Ovary (tissue), 9 donors: ENCODE data around the gene VAC14. TPM values are rescaled to one million over a fixed set of nuclear protein-coding genes. Genes with fewer than 3 reads are reported as not detected.

Experiments
- DNase-seq, 5 donors: peaks; one replicate each; pipeline ENCODE4 v3.0.0-alpha.2; 2019 to 2020
- H3K27ac ChIP-seq, 2 donors: fragments of 200-600 bp; one replicate each; pipeline versions ENCODE4 v1.5.1 to v1.8.0; 2019 to 2022
- H3K27me3 ChIP-seq: fragments of 200-600 bp; one replicate; pipeline ENCODE4 v1.8.0; 2022
- H3K36me3 ChIP-seq: fragments of 200-600 bp; sonication (generic); one replicate; pipeline ENCODE4 v1.5.1; 2019
- H3K4me1 ChIP-seq: one replicate; pipeline ENCODE4 v1.8.1; 2013; ENCODE audit warnings: mild to moderate bottlenecking, moderate library complexity; ENCODE audit not compliant: insufficient read depth
- H3K4me3 ChIP-seq: fragments of 200-600 bp; sonication (generic); one replicate; pipeline ENCODE4 v1.5.1; 2017
- H3K9me3 ChIP-seq, 2 donors: fragments of 200-600 bp in 1 of 2; sonication (generic) in 1 of 2; one replicate each; pipeline versions ENCODE4 v1.5.1 to v1.8.1; 2013 to 2019; ENCODE audit warnings: mild to moderate bottlenecking in 1 of 2, moderate library complexity in 1 of 2
- EP300 ChIP-seq: sonication (generic); formaldehyde crosslinking; IDR thresholded peaks from one replicate; pipeline ENCODE4 v1.6.1; 2017; ENCODE audit warnings: antibody characterized with exemption
- POLR2A ChIP-seq: fragments of 450-650 bp; IDR thresholded peaks from one replicate; pipeline ENCODE4 v1.6.1; 2017; ENCODE audit warnings: antibody characterized with exemption, mild to moderate bottlenecking, moderate library complexity
- WGBS, 3 donors: extraction: QIAGEN DNeasy Blood & Tissue Kit in 1 of 3; methylation state at CpG; one replicate each; pipeline versions ENCODE4 v1.1.5 to v1.1.7; 2013 to 2017; 5-methylcytosine and 5-hydroxymethylcytosine counted together
- intact Hi-C, 4 donors: fragments of 100-400 bp; cut with DNase I; formaldehyde crosslinking; loops; one replicate each; pipeline versions ENCODE4 v1.11.0 to v1.15.1; 2022 to 2023
- polyA plus RNA-seq, 2 donors: library from polyadenylated mRNA; stranded (reverse); fragments of 200-250 nt in 1 of 2; fragments of 350-450 nt in 1 of 2; fragmentation: Illumina TruSeq in 1 of 2; extraction: RNeasy Lipid Tissue Mini Kit (QIAGEN cat#74804) in 1 of 2; gene quantifications; one replicate each; pipeline ENCODE4 v1.2.3, GENCODE V29; 2013 to 2014
- total RNA-seq, 7 donors: library from RNA; depleted of rRNA in 2 of 7; stranded (reverse); fragments of >200 nt in 2 of 7; fragmentation: NEBNext Ultra II Directional in 3 of 7; extraction: Animal tissue kit (Norgen Biotek cat#: 25700) in 3 of 7; gene quantifications; one replicate each; pipeline versions ENCODE4 v1.1.0 to v1.2.4, GENCODE V29; 2016 to 2023
- TF ChIP-seq, protein P1 (sequence below), 3 donors: fragments of 450-650 bp in 2 of 3; fragments of 200-600 bp in 1 of 3; IDR thresholded peaks; one replicate each; pipeline versions ENCODE4 v1.5.1 to v1.8.0; 2016 to 2022; ENCODE audit warnings: antibody characterized with exemption in 3 of 3, mild to moderate bottlenecking in 1 of 3
- donor health status: DM: no; HTN: no; CAD: no; lungs with moderate emphysema.
- donor health status: DM: no; HTN: no; CAD: no.
- donor health status: Bipolar disorder and iron deficiency.
- donor health status: DM: yes; HTN: yes; CAD: no.
- donor health status: DM: no; HTN: no; CAD: no.
- donor health status: DM: yes; HTN: yes; CAD: no.

VAC14 gene
- total and polyA plus RNA-seq, 9 donors = 9.9 to 32.4 (median 21.1) TPM

- Histone ChIP-seq H3K4me3 (peak overlapping the region; percentile 48), H3K9me3 (no peaks in the 10 kb centered on the region), H3K36me3 (no peaks in the 10 kb centered on the region), H3K27me3 (no peaks in the 10 kb centered on the region), H3K4me1 (peaks cover 57% of the 10 kb centered on the region), H3K27ac (peak overlapping the region; percentile 69 to 79)
- peak in 2 of 5 donors; percentile 54 to 61 for DNase-seq
- TF ChIP-seq POLR2A = peak; percentile 7
- TF ChIP-seq, protein P1, sequence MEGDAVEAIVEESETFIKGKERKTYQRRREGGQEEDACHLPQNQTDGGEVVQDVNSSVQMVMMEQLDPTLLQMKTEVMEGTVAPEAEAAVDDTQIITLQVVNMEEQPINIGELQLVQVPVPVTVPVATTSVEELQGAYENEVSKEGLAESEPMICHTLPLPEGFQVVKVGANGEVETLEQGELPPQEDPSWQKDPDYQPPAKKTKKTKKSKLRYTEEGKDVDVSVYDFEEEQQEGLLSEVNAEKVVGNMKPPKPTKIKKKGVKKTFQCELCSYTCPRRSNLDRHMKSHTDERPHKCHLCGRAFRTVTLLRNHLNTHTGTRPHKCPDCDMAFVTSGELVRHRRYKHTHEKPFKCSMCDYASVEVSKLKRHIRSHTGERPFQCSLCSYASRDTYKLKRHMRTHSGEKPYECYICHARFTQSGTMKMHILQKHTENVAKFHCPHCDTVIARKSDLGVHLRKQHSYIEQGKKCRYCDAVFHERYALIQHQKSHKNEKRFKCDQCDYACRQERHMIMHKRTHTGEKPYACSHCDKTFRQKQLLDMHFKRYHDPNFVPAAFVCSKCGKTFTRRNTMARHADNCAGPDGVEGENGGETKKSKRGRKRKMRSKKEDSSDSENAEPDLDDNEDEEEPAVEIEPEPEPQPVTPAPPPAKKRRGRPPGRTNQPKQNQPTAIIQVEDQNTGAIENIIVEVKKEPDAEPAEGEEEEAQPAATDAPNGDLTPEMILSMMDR (IDR thresholded peaks at IDR 0.05) = no peak
- 23 to 44% (median 37%) methylated on average over 16 to 29 of the region's 29 CpGs for WGBS, 3 donors
- intact Hi-C loops = loop anchor here in 2 of 4 donors (2.0 to 10.0 kb wide), 2 partner anchors 52 to 668 kb away; partner anchors contain the start of gene CALB2 (in 1 of the 2)
Observed at GRCh38 chr16:70686376-70687101, 114.4 kb downstream of the VAC14 start.

- intact Hi-C loops = loop anchor here in 2 of 4 donors (2.0 to 10.0 kb wide), 3 partner anchors 53 to 669 kb away; partner anchors contain the start of gene CALB2 (in 1 of the 2)
- H3K27ac ChIP-seq = peak within 1 kb of the TSS; percentile 75 to 79
- WGBS, 3 donors = 0 to 1% (median 1%) methylated on average over 22 to 71 of the region's 72 CpGs
- TF ChIP-seq POLR2A = peak; percentile 3
- TF ChIP-seq, protein P1 (IDR thresholded peaks at IDR 0.05) = peak in 1 of 3 donors; percentile 17
- TF ChIP-seq EP300 = no peak
- H3K9me3 ChIP-seq = no peaks in the 10 kb centered on the region
- H3K27me3 ChIP-seq = no peaks in the 10 kb centered on the region
- H3K36me3 ChIP-seq = no peaks in the 10 kb centered on the region
- H3K4me3 ChIP-seq = peak within 1 kb of the TSS; percentile 83
- peaks cover 57% of the 10 kb centered on the region for H3K4me1 ChIP-seq
- DNase-seq = peak; percentile 91 to 94 (median 92)
Observed at GRCh38 chr16:70685938-70686375, 115.0 kb downstream of the VAC14 start, which contains the start of gene MTSS2. Gene MTSS2 (minus strand): TSS chr16:70686053. CDS start chr16:70685791, 262 bp downstream.

DNA sequence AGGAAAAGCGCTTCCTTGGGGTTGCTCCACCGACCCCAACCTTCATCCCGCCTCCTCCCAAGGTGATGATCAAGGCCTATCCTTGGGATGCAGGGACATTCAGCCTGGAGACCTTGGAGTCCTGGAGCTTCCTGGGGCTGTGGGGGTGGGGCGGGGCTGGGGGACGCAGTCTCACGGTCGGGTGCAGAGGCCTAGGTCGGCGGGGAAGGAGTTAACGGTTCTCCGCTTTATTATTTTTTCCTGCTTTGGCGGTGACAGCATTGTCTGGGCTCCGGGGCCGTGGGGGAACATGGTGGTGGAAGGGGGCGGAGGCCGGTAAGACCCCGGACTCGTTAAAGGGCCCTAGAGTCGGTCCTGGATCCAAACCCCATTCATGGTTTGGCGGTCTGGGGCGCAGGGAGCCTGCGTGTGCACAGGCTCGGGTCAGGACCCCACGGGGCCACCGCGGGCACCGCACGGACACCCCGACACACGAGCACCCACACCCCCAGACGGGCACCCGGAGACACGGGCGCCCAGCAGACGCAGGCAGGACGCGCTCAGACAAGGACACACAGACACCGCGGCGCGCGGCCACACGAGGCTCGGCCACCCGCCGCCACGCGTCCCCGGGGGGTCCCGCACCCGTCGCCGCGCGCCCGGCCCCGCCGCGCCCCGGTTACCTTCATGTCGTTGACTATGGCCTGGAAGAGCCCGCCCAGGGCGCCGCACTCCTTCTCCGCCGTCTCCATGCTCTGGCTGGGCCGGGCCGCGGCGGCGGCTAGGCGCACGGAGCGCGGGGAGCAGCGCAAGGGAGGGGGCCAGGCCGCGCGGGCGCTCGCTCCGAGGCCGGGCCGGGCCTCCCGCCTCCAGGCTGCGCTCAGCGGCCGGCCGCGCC lies 115.7 kb downstream of the VAC14 start:
- H3K4me3 ChIP-seq = peak overlapping the region; percentile 83
- no peaks in the 10 kb centered on the region for H3K27me3 ChIP-seq
- peaks cover 57% of the 10 kb centered on the region for H3K4me1 ChIP-seq
- H3K9me3 ChIP-seq = no peaks in the 10 kb centered on the region
- intact Hi-C loops = loop anchor here in 1 of 4 donors (2.0 to 10.0 kb wide), 2 partner anchors 64 to 670 kb away; partner anchors contain the start of gene CALB2
- peak in 3 of 5 donors; percentile 61 to 70 (median 67) for DNase-seq
- peak overlapping the region; percentile 66 to 75 for H3K27ac ChIP-seq
- no peaks in the 10 kb centered on the region for H3K36me3 ChIP-seq
- TF ChIP-seq, protein P1 (IDR thresholded peaks at IDR 0.05) = no peak
- TF ChIP-seq EP300 (no peak), POLR2A (no peak)
- 0 to 2% (median 1%) methylated on average over 27 to 88 of the region's 90 CpGs for WGBS, 3 donors
